Activated naive CD4-positive, alpha-beta T cell treated with Interleukin-2 at 50 U/mL for 16 hours (primary cell): ENCODE results near the gene FDXR.
A peak's percentile ranks its signal among the peaks of the same experiment; 100 is the strongest.
"Not testable (repeated sequence)": the region's sequence is repeated elsewhere in the genome, so short reads cannot be mapped to it uniquely, and the experiment has no call there.

Experiments used
- DNase-seq: peaks from one replicate; pipeline ENCODE4 v3.0.0-alpha.2; 2020

Gene FDXR

DNA sequence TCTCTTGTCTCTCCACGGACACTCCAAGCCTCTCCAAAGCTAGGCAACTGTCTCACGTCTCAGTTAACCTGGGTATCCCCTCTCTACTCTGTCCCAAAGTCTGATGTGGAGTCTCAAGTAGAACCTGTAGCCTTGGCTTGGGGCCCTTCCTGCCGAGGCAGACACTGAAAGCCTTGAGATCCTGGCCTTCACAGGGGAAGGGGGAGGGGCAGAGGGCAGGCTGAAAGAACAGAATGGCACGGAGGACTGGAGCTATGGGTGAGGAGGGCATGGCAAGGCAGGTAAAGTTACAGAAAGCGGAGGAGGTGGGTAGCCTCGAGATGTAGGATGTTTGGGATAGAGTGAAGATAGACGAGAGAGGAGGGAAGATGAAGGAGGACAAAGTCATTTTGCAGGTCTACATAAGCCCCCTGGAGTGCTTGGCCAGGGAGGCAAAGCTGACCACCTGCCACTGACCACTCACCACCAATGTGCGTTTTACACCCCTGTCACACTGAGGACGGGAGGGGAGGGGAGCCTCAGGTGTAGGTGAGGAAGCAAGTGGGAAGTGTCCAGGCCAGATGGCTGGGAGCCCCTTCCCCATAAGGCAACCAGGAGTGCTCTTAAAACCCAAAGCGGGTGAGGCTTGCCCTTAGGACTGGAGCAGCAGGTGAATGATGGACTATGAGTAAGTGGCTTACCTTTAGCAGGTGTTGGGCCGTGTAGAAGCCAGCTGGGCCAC lies 1.3 kb downstream of the FDXR start:
- no peak for DNase-seq

DNA sequence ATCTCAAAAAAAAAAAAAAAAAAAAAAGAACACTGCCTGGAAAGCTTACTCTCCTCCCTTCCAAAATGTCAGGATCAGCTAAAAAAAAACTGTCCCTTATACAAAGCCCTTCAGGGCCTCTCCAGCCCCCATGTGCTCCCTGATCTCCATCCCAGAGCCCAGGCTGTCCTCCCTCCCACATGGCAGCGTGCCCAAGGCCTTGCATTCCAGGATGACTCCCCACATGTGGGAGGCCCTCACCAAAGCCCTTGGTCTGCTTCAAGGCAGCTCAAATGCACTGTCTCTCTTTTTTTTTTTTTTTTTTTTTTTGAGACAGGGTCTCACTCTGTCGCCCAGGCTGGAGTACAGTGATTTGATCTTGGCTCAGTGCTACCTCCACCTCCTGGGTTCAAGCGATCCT lies 2.3 kb downstream of the FDXR start:
- DNase-seq = no peak

DNA sequence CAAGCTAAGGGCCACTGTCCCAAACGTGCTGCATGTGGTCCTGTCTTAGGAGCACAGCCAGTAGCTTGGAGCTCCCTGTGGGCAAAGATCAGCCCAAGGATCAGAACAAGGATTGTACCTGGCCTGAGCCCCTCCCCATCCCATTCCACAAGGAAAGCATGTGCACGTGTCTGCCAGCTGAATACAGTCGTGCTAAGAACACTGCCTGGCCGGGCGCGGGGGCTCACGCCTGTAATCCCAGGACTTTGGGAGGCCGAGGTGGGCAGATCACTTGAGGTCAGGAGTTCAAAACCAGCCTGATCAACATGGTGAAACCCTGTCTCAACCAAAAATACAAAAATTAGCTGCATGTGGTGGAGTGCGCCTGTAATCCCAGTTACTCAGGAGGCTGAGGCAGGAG lies 2.8 kb downstream of the FDXR start:
- DNase-seq = not testable (repeated sequence)

DNA sequence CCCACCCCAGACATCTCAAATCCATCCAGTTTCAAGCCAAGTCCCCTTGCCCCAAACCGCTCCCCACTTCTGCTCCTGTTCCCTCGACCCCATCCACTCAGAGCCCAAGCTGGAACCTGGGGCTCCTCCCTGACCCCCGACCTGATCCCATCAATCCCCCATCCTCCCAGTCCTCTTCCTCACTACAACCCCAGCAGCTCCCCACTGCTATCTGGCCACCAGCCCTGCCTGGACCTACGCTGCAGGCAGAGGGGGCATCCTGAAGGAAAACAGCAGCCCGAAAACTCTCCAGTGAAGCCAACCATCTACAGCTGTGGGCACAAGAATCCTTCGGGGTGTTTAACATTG lies 3.9 kb downstream of the FDXR start:
- DNase-seq = no peak

DNA sequence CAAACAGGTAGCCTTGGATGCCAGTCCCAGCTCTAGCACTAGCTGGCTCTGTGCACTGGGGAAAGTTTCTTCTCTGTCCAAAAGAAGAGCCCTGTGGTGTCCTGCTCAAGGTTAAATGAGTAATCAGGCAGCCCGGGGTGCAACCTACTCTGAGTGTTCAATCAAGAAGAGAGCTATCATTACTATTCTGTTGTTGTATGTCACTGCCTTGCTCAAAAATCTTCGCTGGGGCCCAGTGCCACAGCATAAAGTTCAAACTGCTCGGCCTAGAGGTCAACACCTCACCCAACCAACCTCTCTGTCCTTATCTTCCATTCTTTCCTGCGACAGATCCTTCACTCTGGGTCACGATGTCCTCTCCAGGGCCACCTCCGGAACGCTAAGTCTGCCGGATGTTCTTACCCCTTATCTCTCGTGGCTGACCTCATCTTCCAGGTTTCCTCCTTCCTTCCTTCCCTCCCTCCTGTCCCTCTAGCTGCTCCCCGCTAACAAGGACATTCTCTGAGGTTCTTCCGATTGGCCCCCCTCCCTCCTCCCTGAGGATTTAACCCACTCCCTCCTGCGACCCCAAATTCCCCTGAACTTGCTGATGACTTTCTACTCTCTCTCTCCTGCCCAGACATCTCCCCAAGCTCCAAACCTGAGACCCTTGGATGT lies 4.4 kb downstream of the FDXR start:
- DNase-seq = no peak

DNA sequence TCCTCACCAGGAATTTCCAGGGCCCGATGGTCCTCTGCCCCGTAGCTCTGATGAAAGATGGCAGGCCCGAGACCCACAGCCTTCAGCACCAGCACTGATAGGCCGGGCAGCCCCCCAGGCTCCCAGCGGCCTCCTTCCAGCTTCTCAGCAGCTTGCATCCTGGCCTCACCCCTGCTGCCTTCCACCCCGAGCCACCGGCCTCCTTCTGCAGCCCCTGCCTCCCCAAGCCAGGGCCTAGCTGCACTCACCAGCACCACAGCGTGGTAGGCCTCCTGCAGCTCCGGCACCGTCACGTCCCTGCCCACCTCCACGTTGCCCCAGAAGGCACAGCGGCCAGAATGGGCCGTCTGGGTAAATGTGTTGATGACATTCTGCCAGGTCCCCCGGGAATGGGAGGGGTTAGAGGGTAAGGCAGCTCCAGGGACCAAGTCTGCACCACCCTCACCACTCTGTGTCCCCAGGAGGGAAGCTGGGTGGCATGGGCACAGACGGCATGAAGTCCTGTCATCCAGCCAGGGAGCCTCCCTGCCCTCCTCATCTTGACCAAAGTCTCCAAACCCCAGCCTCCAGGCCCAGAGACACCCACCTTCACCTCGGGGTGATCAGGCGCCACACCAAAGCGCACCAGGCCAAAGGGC lies 6.5 kb downstream of the FDXR start:
- DNase-seq = no peak

DNA sequence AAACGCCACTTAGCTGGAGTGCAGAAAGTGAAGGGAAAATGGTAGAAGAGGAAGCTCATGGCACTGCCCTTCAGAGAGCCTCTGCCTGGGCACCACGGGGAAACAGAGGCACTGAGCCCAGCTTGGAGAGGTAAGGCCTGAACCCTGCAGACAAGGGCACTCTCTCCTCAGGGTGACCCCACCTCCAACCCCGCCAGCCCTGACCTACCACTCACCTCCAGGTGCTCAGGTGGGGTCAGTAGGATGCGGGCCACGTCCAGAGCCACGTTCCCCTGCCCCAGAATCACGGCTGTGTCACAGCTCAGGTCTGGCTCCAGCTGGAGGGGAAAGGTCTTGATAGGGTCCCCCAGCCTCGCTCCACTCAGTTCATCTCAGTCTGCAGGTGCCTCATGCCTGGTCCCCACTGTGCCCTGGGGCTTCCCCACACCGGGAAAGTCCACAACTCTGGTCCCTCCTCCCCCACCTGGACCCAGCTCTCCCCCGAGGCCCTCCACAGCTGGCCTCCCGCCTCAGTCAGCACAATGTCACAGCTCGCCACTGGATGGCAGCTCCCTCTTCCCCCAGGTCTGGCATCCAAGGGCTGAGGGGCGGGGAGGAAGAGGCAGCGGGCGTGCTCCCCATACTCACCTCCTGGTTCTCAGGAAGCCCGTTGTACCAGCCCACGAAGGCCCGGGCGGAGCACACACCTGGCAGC lies 7.1 kb downstream of the FDXR start:
- no peak for DNase-seq

DNA sequence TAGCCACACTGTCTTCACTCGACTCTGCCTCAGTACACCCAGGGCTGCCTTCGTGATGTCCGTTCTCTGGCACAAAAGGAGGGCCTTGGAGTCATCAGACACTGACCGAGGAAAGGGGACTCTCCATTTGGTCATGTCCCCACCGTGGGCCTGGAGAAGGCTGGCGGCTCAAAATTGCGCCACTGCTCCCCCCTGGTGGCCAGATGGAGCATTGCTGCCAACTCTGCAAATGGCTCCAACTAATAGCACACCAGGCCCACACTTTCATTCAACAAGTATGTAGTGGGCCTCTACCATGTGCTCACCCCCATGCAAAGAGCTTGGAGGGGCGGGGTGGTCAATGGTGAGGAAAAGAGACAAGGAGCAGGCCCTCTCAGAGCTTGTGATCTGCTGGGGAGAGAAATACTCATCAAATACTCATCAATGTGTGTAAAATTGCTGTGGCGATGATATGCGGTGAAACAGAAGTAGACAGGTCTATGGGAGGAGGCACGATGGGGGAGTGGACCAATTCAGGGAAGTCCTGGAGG lies 7.9 kb downstream of the FDXR start:
- DNase-seq = peak; percentile 81

DNA sequence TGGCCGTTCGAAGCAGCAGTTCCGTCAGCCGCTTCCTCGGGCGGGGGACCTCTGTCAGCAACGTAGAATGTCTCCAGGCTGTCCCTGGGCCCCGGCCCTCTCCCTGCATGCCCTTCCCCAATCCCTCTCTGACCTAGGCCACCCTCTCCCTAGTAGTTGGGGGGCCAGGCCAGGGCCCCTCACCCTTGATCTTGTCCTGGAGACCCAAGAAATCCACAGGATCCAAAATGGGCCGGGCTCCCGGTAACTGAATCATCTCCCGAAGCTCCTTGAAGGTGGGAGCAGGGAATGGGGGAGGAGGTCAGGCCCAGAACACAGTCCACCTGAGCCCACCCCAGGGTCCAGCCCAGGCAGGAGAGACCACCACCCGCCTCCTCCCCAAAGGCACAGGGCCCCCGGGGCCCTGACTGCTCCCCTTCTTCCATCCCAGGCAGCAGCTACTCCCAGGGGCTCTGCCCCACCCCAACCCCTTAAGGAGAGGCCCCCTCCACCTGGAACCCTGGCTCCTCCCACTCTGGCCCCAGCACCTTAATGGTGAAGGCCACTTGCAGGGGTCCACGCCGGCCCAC lies 8.4 kb downstream of the FDXR start:
- no peak for DNase-seq

DNA sequence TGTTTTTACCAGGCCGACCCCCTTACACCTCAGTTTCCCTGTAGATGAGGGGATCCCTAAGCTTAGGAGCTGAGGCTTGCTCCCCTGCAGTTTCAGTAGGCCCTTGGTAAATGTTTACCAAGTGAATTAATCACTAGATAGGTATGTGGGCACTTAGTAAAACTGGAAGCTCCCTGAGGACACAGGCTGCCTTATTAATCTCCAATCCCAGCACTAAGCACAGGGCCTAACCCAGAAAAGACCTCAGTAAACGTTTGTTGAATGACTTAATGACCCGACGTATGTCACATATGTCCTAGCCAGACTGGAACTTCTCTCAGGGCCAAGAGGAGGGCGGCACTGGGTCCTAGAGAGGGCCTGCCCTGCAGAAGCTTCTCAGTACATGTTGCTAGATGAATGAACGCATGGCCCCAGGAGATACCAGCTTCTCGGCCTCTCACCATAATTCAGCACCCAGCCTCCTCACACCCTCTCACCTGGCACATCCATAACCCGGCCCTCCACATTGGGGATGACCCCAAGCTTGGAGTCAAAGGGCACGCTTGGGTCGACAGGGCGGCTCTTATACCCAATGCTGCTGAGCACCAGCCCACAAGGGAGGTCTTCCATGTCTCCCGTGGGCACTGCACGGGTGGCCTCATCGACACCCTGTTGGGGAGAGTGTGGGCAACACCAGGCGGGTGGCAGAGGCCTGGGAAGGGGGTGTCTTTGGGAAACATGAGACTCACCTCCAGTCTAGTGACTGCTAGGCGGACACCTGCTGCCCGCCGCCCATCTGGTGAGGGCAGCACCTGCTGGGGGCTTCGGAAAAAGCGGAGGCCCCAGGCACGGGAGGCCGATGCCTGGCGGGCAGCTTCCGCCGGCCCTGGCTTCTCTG lies 9.1 kb downstream of the FDXR start:
- DNase-seq = no peak

DNA sequence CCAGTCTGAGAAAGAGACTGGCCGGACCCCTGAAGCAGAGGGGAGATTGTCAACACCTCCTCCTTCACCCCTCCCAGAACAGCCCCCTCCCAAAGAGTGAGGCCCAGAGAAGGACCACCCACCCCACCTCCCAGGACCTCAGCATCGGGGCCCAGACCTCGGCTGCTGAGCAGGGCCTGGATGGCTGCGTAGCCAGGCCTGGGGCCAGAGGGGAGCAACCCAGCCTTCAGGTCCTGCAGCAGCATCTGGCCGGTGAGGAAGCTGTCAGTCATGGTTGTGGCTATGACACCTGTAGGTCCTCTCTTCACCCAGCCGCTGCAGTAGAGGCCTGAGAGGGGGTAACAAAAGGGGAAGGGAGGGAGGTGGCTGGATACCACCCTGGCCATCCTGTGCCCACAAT lies 9.9 kb downstream of the FDXR start:
- no peak for DNase-seq

DNA sequence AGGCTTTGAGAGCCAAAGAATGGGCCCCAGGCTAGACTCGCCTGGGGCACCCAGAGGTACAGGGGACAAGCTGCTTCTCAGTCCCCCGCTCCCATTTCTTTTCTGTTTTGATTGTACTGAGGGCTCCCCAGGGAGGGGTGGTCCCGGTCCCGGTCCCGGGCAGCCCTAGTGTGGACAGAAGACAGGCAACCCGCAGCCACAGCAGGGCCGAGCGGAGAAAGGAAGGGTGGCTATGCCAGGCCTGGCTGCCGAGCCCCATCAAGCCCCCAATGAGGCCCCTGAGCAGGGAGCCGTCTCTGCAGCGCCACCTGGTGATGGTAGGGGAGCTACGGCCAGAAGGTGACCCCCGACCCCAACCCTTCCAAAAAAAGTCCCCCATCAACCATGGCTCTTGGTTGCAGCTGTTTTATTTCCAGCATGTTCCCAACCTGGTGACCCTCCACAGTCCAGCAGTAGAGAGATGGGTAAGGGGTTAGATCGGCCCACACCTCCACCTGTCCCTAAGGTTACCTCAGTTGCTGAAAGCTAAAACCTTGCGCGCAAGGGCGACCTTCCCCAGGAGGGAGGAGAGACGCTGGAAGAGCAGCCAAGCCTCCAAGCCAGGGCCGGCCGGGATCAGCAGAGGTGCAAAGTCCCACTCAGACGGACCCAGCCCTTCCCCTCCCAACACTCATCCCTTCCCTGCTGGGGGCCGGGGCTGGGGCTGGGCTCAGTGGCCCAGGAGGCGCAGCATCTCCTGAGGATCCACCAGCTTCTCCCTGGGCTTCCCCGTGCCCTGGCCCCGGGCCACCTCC lies 10.5 kb downstream of the FDXR start:
- DNase-seq = peak; percentile 77

DNA sequence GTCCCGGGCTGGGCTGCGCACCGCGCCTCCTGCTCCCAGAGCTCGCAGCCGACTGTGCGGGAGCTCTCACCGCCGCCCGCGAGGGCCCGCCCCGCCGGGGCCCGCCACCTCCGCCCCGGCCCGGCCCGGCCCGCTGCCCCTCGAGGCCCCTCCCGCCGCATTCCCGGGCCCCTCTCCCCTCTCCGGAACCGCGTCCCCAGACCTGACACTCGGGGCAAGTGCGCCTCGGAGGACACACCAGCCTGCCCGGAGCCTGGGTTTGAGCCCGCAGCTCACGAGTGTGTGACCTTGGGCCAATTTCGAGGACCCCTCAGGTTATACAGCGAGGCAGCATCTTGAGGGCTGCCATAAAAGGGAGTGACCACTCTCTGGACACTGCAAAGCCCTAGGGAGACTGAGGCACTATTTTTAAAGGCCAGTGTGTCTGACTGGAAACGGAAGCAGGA lies 11.1 kb downstream of the FDXR start:
- DNase-seq = no peak

DNA sequence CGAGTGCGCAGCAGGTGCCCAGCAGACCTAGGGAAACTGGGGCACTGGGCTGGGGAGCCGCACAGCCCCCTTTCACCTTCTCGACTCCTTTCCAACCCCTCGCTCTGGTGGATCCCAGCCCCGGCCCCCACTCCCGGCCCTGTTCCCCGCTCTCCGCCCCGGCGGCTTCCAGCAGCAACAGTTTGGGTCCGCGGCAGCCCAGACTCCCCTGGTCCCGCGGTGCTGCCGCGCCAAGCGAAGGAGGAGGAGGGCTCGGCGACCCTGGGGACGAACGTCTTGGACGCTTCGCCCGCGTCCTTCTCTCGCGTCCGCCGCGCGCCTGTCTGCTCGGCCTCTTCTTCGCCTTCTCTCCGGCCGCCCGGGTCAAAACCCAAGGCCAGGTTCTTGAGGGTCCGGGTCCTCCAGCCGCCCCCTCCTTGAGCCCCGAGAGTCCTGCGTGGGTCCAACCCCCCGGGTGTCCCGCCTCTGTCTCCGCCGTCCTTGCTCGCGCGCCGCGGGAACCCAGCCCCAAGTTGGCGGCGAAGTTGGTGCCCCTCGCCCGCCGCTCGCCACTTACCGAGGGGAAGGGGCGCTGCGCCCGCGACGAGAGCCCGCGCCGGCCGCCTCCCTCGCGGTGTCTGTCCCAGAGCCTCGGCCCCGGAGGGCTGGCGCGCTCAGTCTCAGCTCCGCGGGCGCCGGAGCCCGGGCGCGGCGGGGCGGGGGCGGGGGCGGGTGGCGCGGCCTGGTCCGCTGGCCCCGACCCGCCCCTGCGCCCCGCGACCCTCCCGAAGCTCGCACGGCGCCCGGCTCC lies 11.7 kb downstream of the FDXR start:
- DNase-seq = no peak

DNA sequence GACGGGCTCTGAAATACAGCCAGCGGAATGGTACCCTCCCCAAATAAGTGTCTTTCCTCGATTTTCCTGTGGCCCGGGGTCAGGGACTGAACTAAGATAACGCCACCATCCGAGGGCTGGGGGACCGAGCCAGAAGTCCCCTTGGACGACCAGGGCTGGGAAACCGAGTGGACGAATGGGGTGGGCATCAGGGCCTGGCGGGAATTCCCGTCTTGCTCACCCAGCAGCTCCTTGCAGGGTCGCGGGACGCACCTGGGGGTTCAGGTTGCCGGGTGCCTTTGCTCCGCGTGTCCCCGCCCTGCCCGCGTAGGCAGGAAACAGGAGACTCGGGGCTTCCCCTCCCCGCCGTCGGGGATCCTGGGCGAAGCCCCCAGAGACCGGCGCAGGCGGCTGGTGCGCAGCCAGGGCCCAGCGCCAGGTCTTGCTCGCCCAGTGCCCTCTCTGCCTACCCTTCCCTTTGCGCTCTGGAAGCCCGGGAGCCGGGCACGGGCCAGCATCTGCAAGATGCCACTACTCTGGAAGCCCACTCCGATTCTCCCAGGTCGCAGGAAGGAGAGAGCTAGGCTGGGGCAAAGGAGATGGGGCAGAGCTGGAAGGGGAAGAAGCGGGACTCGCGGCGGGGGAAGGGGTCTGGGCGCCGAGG lies 12.4 kb downstream of the FDXR start:
- no peak for DNase-seq

DNA sequence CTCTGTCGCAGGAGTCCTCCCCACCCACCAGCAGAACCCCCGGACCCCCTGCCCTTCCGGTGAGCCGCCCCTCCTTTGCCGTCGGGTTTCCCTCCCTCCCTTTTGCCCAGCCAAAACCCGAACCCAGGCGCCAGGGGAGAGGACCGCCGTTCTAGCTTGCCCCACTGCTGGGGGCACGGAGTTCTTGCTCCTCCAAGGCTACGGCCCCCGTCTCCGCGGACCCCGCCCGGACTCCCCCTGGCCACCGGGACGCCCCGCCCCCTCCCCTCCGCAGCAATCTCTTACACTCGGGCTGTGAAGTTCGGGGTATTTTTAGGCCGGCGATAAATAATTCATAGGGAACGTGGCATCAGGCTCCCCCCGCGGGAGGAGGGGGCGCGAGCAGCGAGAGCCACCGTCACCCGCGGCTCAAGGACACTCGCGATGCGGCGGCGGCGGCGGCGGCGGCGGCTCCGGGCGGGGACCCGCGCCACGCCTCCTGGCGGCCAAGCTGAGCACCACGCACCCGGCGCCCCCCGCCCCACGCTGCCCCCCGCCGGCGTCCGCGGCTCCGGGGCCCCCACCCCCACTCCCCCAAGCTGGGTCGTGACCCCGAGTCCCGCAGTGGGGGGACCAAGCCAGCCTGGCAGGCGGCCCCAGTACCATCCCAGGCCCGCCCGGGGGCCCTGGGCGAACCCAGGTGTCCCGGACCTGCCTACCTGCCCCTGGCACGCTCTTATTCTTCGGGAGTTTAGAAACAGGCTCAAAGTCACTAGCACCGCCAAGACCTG lies 13.2 kb downstream of the FDXR start, which contains the start of gene GRIN2C:
TSS of gene GRIN2C (minus strand) at position 427 of the 770 bp plus-strand sequence. CDS start 4,793 bp downstream, outside the sequence.
- peak; percentile 31 for DNase-seq

DNA sequence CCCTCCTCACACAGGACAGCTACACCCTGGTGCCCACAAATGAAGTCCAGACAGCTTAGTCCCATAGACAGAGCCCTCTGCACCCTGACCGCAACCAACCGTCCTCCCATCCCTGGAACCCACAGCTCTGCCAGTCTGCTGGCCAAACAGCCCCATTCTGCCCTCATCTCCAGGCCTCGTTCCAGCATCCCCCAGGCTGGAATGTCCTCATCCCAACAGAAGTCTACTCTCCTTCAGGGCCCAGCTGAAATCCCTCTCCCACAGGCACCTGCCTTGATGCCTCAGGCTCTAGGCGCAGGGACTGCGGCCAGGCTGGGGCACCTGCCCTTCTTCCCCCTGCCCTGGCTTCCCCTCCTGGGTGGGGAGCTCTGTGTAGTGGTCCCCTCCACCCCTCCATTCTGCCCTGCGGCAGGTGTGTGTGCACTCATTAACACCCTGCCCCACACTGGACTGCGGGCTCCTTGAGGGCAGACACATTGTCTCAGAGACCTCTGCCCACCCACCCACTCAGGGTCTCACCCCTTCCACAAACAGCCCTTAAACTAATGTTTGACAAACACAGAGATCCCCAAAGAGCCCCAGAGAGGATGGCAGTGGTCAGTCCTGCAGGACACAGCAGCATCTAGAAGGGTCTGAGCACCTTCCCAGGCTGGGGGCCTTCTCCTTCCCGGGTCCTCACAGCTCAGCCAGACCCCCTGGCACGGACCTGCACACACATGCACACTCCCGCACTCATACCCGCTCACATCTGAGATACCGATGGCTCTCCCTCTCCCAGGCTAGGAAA lies 13.9 kb downstream of the FDXR start:
- no peak for DNase-seq

DNA sequence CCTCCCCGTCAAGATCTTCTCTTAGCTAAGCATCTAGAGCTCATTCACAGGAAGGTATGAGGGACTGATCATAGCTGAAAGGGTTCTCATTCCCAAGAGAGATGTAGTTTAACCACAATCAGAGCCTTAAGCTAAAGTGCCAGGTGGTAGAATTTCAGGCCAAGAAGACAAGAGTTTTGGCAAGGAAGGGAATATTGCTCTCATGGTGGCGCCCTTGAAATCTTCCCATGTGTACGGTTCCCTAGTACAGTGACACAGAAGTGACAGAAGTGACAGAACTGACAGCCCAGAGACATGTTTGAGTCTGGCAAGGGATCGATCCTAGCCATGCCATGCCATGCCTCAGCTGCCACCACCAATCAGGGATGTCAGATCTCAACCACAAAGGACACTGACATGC lies 15.6 kb downstream of the FDXR start:
- DNase-seq = no peak
